Vagina (tissue), 2 donors: ENCODE measurements around the gene EP400. TPM values are rescaled to one million over a fixed set of nuclear protein-coding genes. Genes with fewer than 3 reads are reported as not detected.

Experiments
- DNase-seq, 2 donors: peaks; one replicate each; pipeline ENCODE4 v3.0.0-alpha.2; 2017; ENCODE audit errors: extremely low spot score in 2 of 2
- H3K27ac ChIP-seq: fragments of 200-600 bp; sonication (generic); one replicate; pipeline ENCODE4 v1.5.1; 2019
- H3K27me3 ChIP-seq: fragments of 200-600 bp; sonication (generic); one replicate; pipeline ENCODE4 v1.5.1; 2019
- H3K36me3 ChIP-seq, 2 donors: fragments of 200-600 bp; sonication (generic); one replicate each; pipeline ENCODE4 v1.5.1; 2017 to 2019
- H3K4me1 ChIP-seq: fragments of 200-600 bp; sonication (generic); one replicate; pipeline ENCODE4 v1.5.1; 2019
- H3K4me3 ChIP-seq, 2 donors: fragments of 200-600 bp; sonication (generic); 1 replicate in 1 of 2; 2 replicates in 1 of 2; pipeline ENCODE4 v1.5.1; 2016 to 2019
- H3K9me3 ChIP-seq: fragments of 200-600 bp; sonication (generic); one replicate; pipeline ENCODE4 v1.5.1; 2019
- POLR2A ChIP-seq, 2 donors: fragments of 450-650 bp; IDR thresholded peaks; one replicate each; pipeline ENCODE4 v1.6.1; 2017; ENCODE audit warnings: antibody characterized with exemption in 2 of 2, mild to moderate bottlenecking in 2 of 2, moderate library complexity in 2 of 2
- POLR2AphosphoS5 ChIP-seq, 2 donors: sonication (generic); formaldehyde crosslinking; IDR thresholded peaks; one replicate each; pipeline ENCODE4 v1.9.0; 2017; ENCODE audit warnings: antibody characterized with exemption in 2 of 2, mild to moderate bottlenecking in 2 of 2, low read depth in 1 of 2; ENCODE audit not compliant: insufficient read depth in 1 of 2
- intact Hi-C: fragments of 100-400 bp; cut with DNase I; formaldehyde crosslinking; loops from one replicate; pipeline ENCODE4 v1.15.1; 2023
- total RNA-seq: library from RNA; depleted of rRNA; stranded (reverse); fragments of >200 nt; gene quantifications from one replicate; pipeline ENCODE4 v1.2.3, GENCODE V29; 2016
- TF ChIP-seq, protein P1 (sequence below), 3 experiments: fragments of 450-650 bp in 2 of 3; fragments of 200-600 bp in 1 of 3; sonication (generic) in 1 of 3; IDR thresholded peaks; one replicate each; pipeline ENCODE4 v1.5.1; 2017 to 2019; ENCODE audit warnings: antibody characterized with exemption in 3 of 3, mild to moderate bottlenecking in 2 of 3, moderate library complexity in 2 of 3

EP400 gene
- total RNA-seq, 1 donor from 2014 or later: 35.6 TPM

DNA sequence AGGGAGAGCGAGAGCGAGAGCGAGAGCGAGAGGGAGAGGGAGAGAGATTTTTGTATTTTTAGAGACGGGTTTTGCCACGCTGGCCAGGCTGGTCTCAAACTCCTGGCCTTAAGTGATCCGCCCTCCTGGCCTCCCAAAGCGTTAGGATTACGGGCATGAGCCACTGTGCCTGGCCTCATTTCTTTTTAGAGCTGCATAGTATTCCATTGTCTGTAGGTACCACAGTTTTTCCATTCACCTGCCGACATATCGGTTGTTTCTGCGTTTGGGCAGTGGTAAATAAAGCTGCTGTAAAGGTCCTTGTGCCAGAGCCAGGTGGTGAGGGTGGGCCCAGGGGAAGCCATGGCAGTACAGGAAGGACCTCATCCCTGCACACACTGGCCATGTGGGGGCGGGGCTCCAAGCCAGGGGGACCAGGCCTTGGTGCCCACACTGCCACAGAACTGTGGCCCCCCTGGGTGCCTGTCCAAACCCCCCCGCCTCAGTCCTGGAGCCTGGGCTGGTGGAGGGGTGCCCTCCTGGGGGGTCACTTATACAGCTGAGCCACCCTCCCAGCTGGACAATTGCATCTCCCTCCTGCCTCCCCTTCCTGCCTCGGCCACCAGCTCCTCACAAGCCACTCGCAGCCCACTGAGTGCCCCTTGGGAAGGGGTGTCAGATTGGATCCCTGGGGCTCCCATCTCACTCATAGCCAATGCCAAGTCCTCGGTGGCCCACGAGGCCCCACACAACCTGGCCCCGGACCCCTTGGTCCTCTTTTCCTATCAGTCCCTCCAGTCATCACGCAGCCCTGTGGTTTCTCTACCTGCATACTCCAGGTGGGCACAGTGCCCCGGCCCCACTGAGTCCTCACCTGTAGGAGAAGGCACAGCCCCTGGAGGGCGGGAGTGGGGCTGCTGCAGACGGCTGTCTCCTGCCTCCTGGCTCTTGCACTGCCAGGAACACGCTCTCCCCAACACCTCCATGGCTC lies 22.3 kb upstream of the EP400 start:
- Histone ChIP-seq H3K27me3 (no peaks in the 10 kb centered on the region), H3K9me3 (no peaks in the 10 kb centered on the region), H3K27ac (no peak overlapping the region), H3K36me3 (peaks cover 0 to 7% of the 10 kb centered on the region in 2 donors), H3K4me1 (peaks cover 24% of the 10 kb centered on the region), H3K4me3 (no peak overlapping the region)
- TF ChIP-seq, protein P1, sequence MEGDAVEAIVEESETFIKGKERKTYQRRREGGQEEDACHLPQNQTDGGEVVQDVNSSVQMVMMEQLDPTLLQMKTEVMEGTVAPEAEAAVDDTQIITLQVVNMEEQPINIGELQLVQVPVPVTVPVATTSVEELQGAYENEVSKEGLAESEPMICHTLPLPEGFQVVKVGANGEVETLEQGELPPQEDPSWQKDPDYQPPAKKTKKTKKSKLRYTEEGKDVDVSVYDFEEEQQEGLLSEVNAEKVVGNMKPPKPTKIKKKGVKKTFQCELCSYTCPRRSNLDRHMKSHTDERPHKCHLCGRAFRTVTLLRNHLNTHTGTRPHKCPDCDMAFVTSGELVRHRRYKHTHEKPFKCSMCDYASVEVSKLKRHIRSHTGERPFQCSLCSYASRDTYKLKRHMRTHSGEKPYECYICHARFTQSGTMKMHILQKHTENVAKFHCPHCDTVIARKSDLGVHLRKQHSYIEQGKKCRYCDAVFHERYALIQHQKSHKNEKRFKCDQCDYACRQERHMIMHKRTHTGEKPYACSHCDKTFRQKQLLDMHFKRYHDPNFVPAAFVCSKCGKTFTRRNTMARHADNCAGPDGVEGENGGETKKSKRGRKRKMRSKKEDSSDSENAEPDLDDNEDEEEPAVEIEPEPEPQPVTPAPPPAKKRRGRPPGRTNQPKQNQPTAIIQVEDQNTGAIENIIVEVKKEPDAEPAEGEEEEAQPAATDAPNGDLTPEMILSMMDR (IDR thresholded peaks at IDR 0.05): no peak
- TF ChIP-seq POLR2A (IDR thresholded peaks at IDR 0.05) (no peak), POLR2AphosphoS5 (IDR thresholded peaks at IDR 0.05; ENCODE audit: insufficient read depth in 1 of 2, low read depth in 1 of 2) (no peak)
- DNase-seq: no peak
- intact Hi-C loops: no loop called here

DNA sequence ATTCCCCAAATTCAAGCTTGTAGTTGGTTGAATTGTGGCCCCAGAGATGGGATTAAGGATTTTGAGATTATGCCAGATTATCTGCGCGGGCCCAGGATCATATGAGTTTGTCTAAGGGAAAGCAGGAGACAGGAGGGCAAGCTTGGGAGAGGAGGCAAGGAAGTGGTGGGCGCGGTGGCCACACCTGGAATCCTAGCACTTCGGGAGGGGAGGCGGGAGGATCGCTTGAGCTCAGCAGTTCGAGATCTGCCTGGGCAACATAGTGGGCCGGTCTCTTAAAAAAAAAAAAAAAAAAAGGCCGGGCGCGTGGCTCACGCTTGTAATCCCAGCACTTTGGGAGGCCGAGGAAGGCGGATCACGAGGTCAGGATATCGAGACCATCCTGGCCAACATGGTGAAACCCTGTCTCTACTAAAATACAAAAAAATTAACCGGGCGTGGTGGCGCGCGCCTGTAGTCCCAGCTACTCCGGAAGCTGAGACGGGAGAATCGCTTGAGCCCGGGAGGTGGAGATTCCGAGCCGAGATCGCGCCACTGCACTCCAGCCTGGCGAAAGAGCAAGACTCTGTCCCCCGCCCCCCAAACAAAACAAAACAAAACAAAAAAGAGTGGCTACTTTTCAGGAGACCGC lies 21.5 kb upstream of the EP400 start:
- TF ChIP-seq, protein P1 (IDR thresholded peaks at IDR 0.05): no peak
- TF ChIP-seq POLR2AphosphoS5 (IDR thresholded peaks at IDR 0.05; ENCODE audit: insufficient read depth in 1 of 2, low read depth in 1 of 2): no peak
- no peak for TF ChIP-seq POLR2A (IDR thresholded peaks at IDR 0.05)
- H3K4me1 ChIP-seq: peaks cover 24% of the 10 kb centered on the region
- peak overlapping the region; percentile 86 to 98 for H3K4me3 ChIP-seq
- peaks cover 0 to 11% of the 10 kb centered on the region in 2 donors for H3K36me3 ChIP-seq
- H3K27me3 ChIP-seq: no peaks in the 10 kb centered on the region
- DNase-seq: no peak
- H3K27ac ChIP-seq: peak overlapping the region; percentile 89
- H3K9me3 ChIP-seq: no peaks in the 10 kb centered on the region
- intact Hi-C loops: no loop called here

DNA sequence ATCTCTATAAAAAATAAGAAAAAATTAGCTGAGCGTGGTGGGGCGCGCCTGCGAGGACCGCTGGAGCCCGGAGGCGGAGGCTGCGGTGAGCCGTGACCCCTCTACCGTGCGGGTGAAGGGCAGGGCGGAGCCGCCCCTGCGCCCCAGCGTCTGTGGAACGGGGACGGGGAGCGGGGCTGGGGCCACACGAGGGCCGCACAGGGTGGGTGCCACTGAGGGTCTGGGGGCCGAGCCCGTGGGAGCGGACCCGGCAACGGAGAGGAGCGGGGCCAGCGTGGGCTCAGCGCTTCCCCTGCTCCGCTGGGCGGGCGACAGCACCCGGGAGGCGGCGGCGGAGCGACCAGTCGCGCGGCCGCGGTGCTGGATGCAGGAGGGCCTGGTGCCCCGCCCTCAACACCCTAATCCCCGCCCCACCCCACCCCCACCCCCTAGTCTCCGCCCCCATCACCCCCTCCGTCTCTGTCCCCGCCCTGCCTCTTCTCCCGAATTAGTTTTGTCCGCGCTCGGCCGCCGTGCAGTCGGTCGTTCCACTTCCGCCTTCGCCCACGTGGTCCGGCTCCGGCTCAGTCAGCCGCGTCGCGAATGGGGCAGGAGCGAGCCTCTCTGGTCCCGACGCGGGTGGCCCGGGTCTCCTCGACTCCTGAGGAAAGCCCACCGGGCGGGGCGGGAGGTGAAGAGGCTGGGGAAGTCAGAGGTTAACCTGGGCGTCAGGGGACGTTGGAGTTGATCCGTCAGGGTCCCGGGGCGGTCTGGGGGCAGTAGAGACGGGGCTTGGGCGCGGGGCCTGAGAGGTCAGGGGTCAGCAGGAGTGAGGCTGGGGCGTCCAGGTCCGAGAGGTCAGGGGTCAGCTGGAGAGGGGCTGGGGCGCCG lies 20.8 kb upstream of the EP400 start, which contains the start of gene PUS1:
PUS1 (plus strand) TSS at position 566 of the 870 bp plus-strand sequence. CDS start 447 bp downstream, outside the sequence.
- peak in 1 of 2 donors; percentile 95 for DNase-seq
- Histone ChIP-seq H3K9me3 (no peaks in the 10 kb centered on the region), H3K4me3 (peak within 1 kb of the TSS; percentile 86 to 98), H3K27ac (peak within 1 kb of the TSS; percentile 89), H3K27me3 (no peaks in the 10 kb centered on the region), H3K36me3 (peaks cover 0 to 18% of the 10 kb centered on the region in 2 donors), H3K4me1 (peaks cover 24% of the 10 kb centered on the region)
- intact Hi-C loops: no loop called here
- TF ChIP-seq POLR2A (IDR thresholded peaks at IDR 0.05) (peak in 1 of 2 donors; percentile 56), POLR2AphosphoS5 (IDR thresholded peaks at IDR 0.05; ENCODE audit: insufficient read depth in 1 of 2, low read depth in 1 of 2) (peak; percentile 70 to 88)
- TF ChIP-seq, protein P1 (IDR thresholded peaks at IDR 0.05): no peak

DNA sequence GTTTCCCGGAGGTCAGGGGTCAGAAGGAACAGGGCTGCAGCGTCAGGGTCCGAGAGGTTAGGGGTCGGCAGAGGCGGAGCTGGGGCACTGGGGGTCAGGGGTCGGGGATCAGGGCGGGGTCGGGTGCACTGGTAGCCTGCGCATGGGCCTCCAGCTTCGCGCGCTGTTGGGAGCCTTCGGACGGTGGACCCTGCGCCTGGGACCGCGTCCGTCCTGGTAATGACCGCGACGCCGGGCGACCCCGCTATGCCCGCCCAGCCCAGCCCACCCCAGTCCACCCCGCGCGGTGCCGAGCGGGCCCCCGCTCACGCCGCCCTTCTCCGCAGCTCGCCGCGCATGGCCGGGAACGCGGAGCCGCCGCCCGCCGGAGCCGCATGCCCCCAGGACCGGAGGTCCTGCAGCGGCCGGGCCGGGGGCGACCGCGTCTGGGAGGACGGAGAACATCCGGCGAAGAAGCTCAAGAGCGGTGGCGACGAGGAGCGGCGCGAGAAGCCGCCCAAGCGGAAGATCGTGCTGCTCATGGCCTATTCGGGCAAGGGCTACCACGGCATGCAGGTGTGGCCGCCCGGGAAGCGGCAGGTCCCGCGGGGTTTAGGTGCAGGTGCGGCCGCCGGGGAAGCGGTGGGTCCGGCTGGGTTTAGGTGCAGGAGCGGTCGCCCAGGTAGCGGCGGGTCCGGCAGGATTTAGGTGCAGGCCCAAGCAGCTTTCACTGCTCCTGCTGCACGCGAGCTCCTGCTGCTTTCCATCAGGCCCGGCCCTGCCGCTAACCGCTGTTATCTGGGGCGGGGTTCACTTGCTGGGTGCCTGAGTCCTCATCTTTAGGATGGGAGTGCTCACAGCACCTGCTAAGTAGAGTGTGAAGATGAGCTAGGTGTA lies 19.9 kb upstream of the EP400 start:
- H3K27me3 ChIP-seq: no peaks in the 10 kb centered on the region
- peak overlapping the region; percentile 86 to 98 for H3K4me3 ChIP-seq
- H3K4me1 ChIP-seq: peaks cover 24% of the 10 kb centered on the region
- DNase-seq: no peak
- TF ChIP-seq POLR2A (IDR thresholded peaks at IDR 0.05): no peak
- TF ChIP-seq, protein P1 (IDR thresholded peaks at IDR 0.05): no peak
- TF ChIP-seq POLR2AphosphoS5 (IDR thresholded peaks at IDR 0.05; ENCODE audit: insufficient read depth in 1 of 2, low read depth in 1 of 2): no peak
- H3K36me3 ChIP-seq: peaks cover 0 to 25% of the 10 kb centered on the region in 2 donors
- intact Hi-C loops: no loop called here
- H3K27ac ChIP-seq: peak overlapping the region; percentile 89
- no peaks in the 10 kb centered on the region for H3K9me3 ChIP-seq
